Measurements from ENCODE around the gene SHLD1.

Gene SHLD1

DNA sequence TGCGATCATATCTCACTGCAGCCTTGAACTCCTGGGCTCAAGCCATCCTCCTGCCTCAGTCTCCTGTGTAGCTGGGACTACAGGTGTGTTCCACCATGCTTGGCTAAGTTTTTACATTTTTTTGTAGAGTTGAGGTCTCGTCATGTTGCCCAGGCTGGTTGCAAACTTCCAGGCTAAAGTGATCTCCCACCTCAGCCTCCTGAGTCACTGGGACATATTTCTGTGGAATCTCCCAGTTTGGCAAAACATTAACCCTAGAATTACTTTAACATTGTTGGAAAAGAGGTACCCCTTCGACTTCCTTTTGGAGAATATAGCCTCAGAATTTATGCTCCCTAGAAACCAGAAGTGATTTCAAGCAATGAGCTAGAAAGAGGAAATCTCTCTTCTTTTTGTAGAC lies 57.2 kb downstream of the SHLD1 start:
- DNase-seq (ENCODE audit: low spot score) = no peak
- Histone ChIP-seq H3K4me3 (ENCODE audit: low read length in 2 of 2) (no peak overlapping the region), H3K79me1 (ENCODE audit: low read depth, low read length) (no peaks in the 10 kb centered on the region), H3K36me3 (replicated peaks in 1 of 2; ENCODE audit: control insufficient read depth in 2 of 2, insufficient read depth in 2 of 2, low read length in 2 of 2) (no peaks in the 10 kb centered on the region), H4K91ac (ENCODE audit: low read depth, low read length, poor library complexity) (no peak overlapping the region), H3K4ac (ENCODE audit: low read length) (no peak overlapping the region), H3K27ac (replicated peaks; ENCODE audit: low read length) (no peak overlapping the region), H3K9ac (ENCODE audit: low read depth, low read length, poor library complexity) (no peak overlapping the region), H3K18ac (ENCODE audit: low read length) (no peak overlapping the region), H2AFZ (ENCODE audit: low read length) (no peak overlapping the region), H3K27me3 (ENCODE audit: control insufficient read depth in 3 of 3, insufficient read depth in 3 of 3, low read depth in 1 of 3, low read length in 3 of 3) (no peaks in the 10 kb centered on the region), H3K4me2 (ENCODE audit: insufficient read depth, low read length, poor library complexity, severe bottlenecking) (no peak overlapping the region), H2BK12ac (ENCODE audit: low read length) (no peak overlapping the region), H2BK15ac (ENCODE audit: low read length) (no peak overlapping the region), H2BK120ac (ENCODE audit: low read depth, low read length) (no peak overlapping the region), H3K4me1 (ENCODE audit: control insufficient read depth in 2 of 2, insufficient read depth in 1 of 2, low read depth in 1 of 2, low read length in 2 of 2) (peaks cover 0 to 2% of the 10 kb centered on the region in 2 donors), H4K8ac (ENCODE audit: low read depth, low read length) (no peak overlapping the region), H2BK5ac (ENCODE audit: low read length) (no peak overlapping the region), H3K23ac (ENCODE audit: low read depth, low read length, poor library complexity) (no peak overlapping the region), H3K9me3 (replicated peaks in 1 of 2; ENCODE audit: control insufficient read depth in 2 of 2, insufficient read depth in 1 of 2, low read depth in 1 of 2, low read length in 2 of 2) (no peaks in the 10 kb centered on the region), H3K14ac (ENCODE audit: low read length) (no peak overlapping the region), H2AK5ac (ENCODE audit: low read depth, low read length) (no peak overlapping the region)
- no CpG with 5 or more reads among the region's 3 CpGs for WGBS, 2 donors (ENCODE audit: extremely low coverage in 2 of 2, insufficient read length in 2 of 2, insufficient replicate concordance in 1 of 2)

DNA sequence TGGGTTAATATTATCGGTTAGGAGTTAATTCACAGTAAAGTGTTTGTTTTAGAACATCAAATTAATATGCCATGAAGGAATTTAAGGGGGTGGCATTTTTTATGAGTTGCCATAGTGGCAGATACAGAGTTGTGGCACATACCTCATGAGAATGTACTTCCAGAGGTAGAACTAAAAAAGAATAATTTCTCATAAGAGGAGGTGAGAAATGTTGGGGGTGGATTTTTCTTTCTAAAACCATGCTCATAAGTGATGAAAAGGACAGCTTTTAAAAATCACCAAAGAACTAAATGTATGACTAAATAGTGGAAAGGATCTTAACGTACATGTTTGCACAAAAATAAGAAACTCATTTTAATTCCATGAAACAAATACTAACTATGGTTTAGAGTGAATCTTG lies 58.7 kb downstream of the SHLD1 start:
- Histone ChIP-seq H2AK5ac (ENCODE audit: low read depth, low read length) (no peak overlapping the region), H3K36me3 (replicated peaks in 1 of 2; ENCODE audit: control insufficient read depth in 2 of 2, insufficient read depth in 2 of 2, low read length in 2 of 2) (no peaks in the 10 kb centered on the region), H2BK120ac (ENCODE audit: low read depth, low read length) (no peak overlapping the region), H3K79me1 (ENCODE audit: low read depth, low read length) (no peaks in the 10 kb centered on the region), H2BK15ac (ENCODE audit: low read length) (no peak overlapping the region), H3K14ac (ENCODE audit: low read length) (no peak overlapping the region), H2BK12ac (ENCODE audit: low read length) (no peak overlapping the region), H3K9ac (ENCODE audit: low read depth, low read length, poor library complexity) (no peak overlapping the region), H3K4me1 (ENCODE audit: control insufficient read depth in 2 of 2, insufficient read depth in 1 of 2, low read depth in 1 of 2, low read length in 2 of 2) (peaks cover 0 to 2% of the 10 kb centered on the region in 2 donors), H4K8ac (ENCODE audit: low read depth, low read length) (no peak overlapping the region), H3K27ac (replicated peaks; ENCODE audit: low read length) (no peak overlapping the region), H3K4ac (ENCODE audit: low read length) (no peak overlapping the region), H2AFZ (ENCODE audit: low read length) (no peak overlapping the region), H4K91ac (ENCODE audit: low read depth, low read length, poor library complexity) (no peak overlapping the region), H3K18ac (ENCODE audit: low read length) (no peak overlapping the region), H3K9me3 (replicated peaks in 1 of 2; ENCODE audit: control insufficient read depth in 2 of 2, insufficient read depth in 1 of 2, low read depth in 1 of 2, low read length in 2 of 2) (no peaks in the 10 kb centered on the region), H2BK5ac (ENCODE audit: low read length) (no peak overlapping the region), H3K4me3 (ENCODE audit: low read length in 2 of 2) (no peak overlapping the region), H3K27me3 (ENCODE audit: control insufficient read depth in 3 of 3, insufficient read depth in 3 of 3, low read depth in 1 of 3, low read length in 3 of 3) (no peaks in the 10 kb centered on the region), H3K23ac (ENCODE audit: low read depth, low read length, poor library complexity) (no peak overlapping the region), H3K4me2 (ENCODE audit: insufficient read depth, low read length, poor library complexity, severe bottlenecking) (no peak overlapping the region)
- WGBS, 2 donors (ENCODE audit: extremely low coverage in 2 of 2, insufficient read length in 2 of 2, insufficient replicate concordance in 1 of 2) = no CpG with 5 or more reads among the region's 2 CpGs
- no peak for DNase-seq (ENCODE audit: low spot score)

DNA sequence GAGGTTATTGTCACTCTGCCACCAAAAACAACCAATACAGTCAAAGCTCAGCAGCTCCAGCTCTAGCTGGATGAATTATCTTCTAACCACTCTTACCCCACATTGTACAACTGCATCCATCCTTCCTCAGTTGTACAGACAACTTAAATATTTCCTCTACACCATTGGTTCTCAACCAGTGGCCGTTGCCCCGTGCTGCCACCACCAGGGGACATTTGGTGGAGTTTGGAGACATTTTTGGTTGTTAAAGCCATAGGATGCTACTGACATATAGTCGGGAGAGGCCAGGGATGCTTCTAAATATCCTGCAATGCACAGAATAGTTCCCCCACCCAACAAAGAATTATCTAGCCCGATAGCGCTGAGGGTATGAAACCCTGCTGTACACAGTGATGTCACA lies 59.3 kb downstream of the SHLD1 start:
- no CpG with 5 or more reads among the region's 5 CpGs for WGBS, 2 donors (ENCODE audit: extremely low coverage in 2 of 2, insufficient read length in 2 of 2, insufficient replicate concordance in 1 of 2)
- Histone ChIP-seq H3K9ac (ENCODE audit: low read depth, low read length, poor library complexity) (no peak overlapping the region), H4K8ac (ENCODE audit: low read depth, low read length) (no peak overlapping the region), H3K23ac (ENCODE audit: low read depth, low read length, poor library complexity) (no peak overlapping the region), H2BK12ac (ENCODE audit: low read length) (no peak overlapping the region), H3K14ac (ENCODE audit: low read length) (no peak overlapping the region), H3K4me3 (ENCODE audit: low read length in 2 of 2) (no peak overlapping the region), H3K18ac (ENCODE audit: low read length) (no peak overlapping the region), H3K4me2 (ENCODE audit: insufficient read depth, low read length, poor library complexity, severe bottlenecking) (no peak overlapping the region), H3K79me1 (ENCODE audit: low read depth, low read length) (no peaks in the 10 kb centered on the region), H3K4ac (ENCODE audit: low read length) (no peak overlapping the region), H4K91ac (ENCODE audit: low read depth, low read length, poor library complexity) (no peak overlapping the region), H2AK5ac (ENCODE audit: low read depth, low read length) (no peak overlapping the region), H2BK5ac (ENCODE audit: low read length) (no peak overlapping the region), H2AFZ (ENCODE audit: low read length) (no peak overlapping the region), H3K27ac (replicated peaks; ENCODE audit: low read length) (no peak overlapping the region), H2BK120ac (ENCODE audit: low read depth, low read length) (no peak overlapping the region), H3K4me1 (ENCODE audit: control insufficient read depth in 2 of 2, insufficient read depth in 1 of 2, low read depth in 1 of 2, low read length in 2 of 2) (peaks cover 0 to under 1% of the 10 kb centered on the region in 2 donors), H3K9me3 (replicated peaks in 1 of 2; ENCODE audit: control insufficient read depth in 2 of 2, insufficient read depth in 1 of 2, low read depth in 1 of 2, low read length in 2 of 2) (no peaks in the 10 kb centered on the region), H2BK15ac (ENCODE audit: low read length) (no peak overlapping the region), H3K36me3 (replicated peaks in 1 of 2; ENCODE audit: control insufficient read depth in 2 of 2, insufficient read depth in 2 of 2, low read length in 2 of 2) (no peaks in the 10 kb centered on the region), H3K27me3 (ENCODE audit: control insufficient read depth in 3 of 3, insufficient read depth in 3 of 3, low read depth in 1 of 3, low read length in 3 of 3) (no peaks in the 10 kb centered on the region)
- no peak for DNase-seq (ENCODE audit: low spot score)

DNA sequence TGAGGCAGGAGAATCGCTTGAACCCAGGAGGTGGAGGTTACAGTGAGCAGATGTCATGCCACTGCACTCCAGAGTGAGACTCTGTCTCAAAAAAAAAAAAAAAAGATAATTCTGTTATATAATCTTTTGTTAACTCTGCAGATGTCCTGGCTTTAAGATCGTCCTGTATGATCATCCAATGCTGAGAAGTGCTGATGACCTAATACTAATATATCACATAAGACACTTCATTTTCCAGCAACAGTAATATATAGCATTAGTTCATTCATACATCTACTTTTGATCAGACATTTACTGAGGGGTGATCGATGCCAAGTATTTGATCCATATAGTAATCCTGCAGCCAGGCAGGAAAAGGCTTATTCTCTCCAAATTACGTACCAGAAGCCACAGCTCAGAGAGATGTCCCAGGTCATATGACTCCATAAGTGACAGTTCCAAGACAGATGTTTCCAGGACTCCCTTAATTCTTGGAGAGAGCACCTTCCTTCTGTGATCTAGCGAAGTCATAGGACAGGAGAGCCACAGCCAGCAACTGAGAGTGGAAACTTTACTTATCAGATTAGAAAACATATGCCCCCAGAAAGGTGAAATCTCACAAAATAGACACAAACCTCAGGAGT lies 60.7 kb downstream of the SHLD1 start:
- H3K27ac ChIP-seq (replicated peaks; ENCODE audit: low read length) = no peak overlapping the region
- no peak overlapping the region for H3K4ac ChIP-seq (ENCODE audit: low read length)
- no peak overlapping the region for H3K18ac ChIP-seq (ENCODE audit: low read length)
- H3K14ac ChIP-seq (ENCODE audit: low read length) = no peak overlapping the region
- no peaks in the 10 kb centered on the region for H3K36me3 ChIP-seq (replicated peaks in 1 of 2; ENCODE audit: control insufficient read depth in 2 of 2, insufficient read depth in 2 of 2, low read length in 2 of 2)
- H2BK120ac ChIP-seq (ENCODE audit: low read depth, low read length) = no peak overlapping the region
- H2AK5ac ChIP-seq (ENCODE audit: low read depth, low read length) = no peak overlapping the region
- H2AFZ ChIP-seq (ENCODE audit: low read length) = no peak overlapping the region
- H3K27me3 ChIP-seq (ENCODE audit: control insufficient read depth in 3 of 3, insufficient read depth in 3 of 3, low read depth in 1 of 3, low read length in 3 of 3) = no peaks in the 10 kb centered on the region
- no peak overlapping the region for H3K9ac ChIP-seq (ENCODE audit: low read depth, low read length, poor library complexity)
- no peaks in the 10 kb centered on the region for H3K4me1 ChIP-seq (ENCODE audit: control insufficient read depth in 2 of 2, insufficient read depth in 1 of 2, low read depth in 1 of 2, low read length in 2 of 2)
- H4K91ac ChIP-seq (ENCODE audit: low read depth, low read length, poor library complexity) = no peak overlapping the region
- no peak overlapping the region for H2BK12ac ChIP-seq (ENCODE audit: low read length)
- H4K8ac ChIP-seq (ENCODE audit: low read depth, low read length) = no peak overlapping the region
- no peaks in the 10 kb centered on the region for H3K9me3 ChIP-seq (replicated peaks in 1 of 2; ENCODE audit: control insufficient read depth in 2 of 2, insufficient read depth in 1 of 2, low read depth in 1 of 2, low read length in 2 of 2)
- H3K79me1 ChIP-seq (ENCODE audit: low read depth, low read length) = no peaks in the 10 kb centered on the region
- H3K23ac ChIP-seq (ENCODE audit: low read depth, low read length, poor library complexity) = no peak overlapping the region
- no peak overlapping the region for H2BK15ac ChIP-seq (ENCODE audit: low read length)
- no peak overlapping the region for H2BK5ac ChIP-seq (ENCODE audit: low read length)
- no peak overlapping the region for H3K4me2 ChIP-seq (ENCODE audit: insufficient read depth, low read length, poor library complexity, severe bottlenecking)
- no peak overlapping the region for H3K4me3 ChIP-seq (ENCODE audit: low read length in 2 of 2)
- DNase-seq (ENCODE audit: low spot score) = no peak
- no CpG with 5 or more reads among the region's 5 CpGs for WGBS, 2 donors (ENCODE audit: extremely low coverage in 2 of 2, insufficient read length in 2 of 2, insufficient replicate concordance in 1 of 2)

Measured in neuronal stem cell (in vitro differentiated cells).